ENCODE data around the gene MAEA. TPM values are rescaled to one million over a fixed set of nuclear protein-coding genes. Genes with fewer than 3 reads are reported as not detected.

The MAEA gene
- total and polyA plus RNA-seq, 2 experiments from 2014 or later, result 66.6 to 73.2 TPM

GRCh38 chr4:1315306-1315705 is 25.6 kb downstream of the MAEA start:
- H2AFZ ChIP-seq, result no peak overlapping the region
- H3K36me3 ChIP-seq (replicated peaks; ENCODE audit: insufficient read depth, low read depth), result no peaks in the 10 kb centered on the region
- WGBS (ENCODE audit: low lambda C conversion rate, missing lambda C conversion rate), result 98% methylated on average over 27 of the region's 28 CpGs
- TF ChIP-seq EZH2 (IDR thresholded peaks at IDR 0.05; ENCODE audit: borderline replicate concordance), result no peak
- no peak for TF ChIP-seq EZH2phosphoT487 (IDR thresholded peaks at IDR 0.05; ENCODE audit: low read depth, severe bottlenecking, unreplicated experiment)
- TF ChIP-seq CTCF (IDR thresholded peaks at IDR 0.05; ENCODE audit: poor library complexity), result no peak
- peaks cover 45% of the 10 kb centered on the region for H3K79me2 ChIP-seq
- no peak overlapping the region for H3K4me2 ChIP-seq
- no peaks in the 10 kb centered on the region for H3K27me3 ChIP-seq
- H3K9me2 ChIP-seq (replicated peaks; ENCODE audit: insufficient read depth), result no peaks in the 10 kb centered on the region
- DNase-seq (ENCODE audit: low spot score), result no peak
- no peaks in the 10 kb centered on the region for H3K9me3 ChIP-seq (ENCODE audit: low read depth)
- H3K27ac ChIP-seq, result no peak overlapping the region
- no peak overlapping the region for H3K4me3 ChIP-seq
- peaks cover 21% of the 10 kb centered on the region for H4K20me1 ChIP-seq (ENCODE audit: insufficient read depth, poor library complexity, severe bottlenecking)
- no peaks in the 10 kb centered on the region for H3K4me1 ChIP-seq (ENCODE audit: insufficient read depth)

GRCh38 chr4:1315836-1316536 is 26.3 kb downstream of the MAEA start:
- no peak overlapping the region for H3K4me3 ChIP-seq
- H3K9me2 ChIP-seq (replicated peaks; ENCODE audit: insufficient read depth), result no peaks in the 10 kb centered on the region
- H3K79me2 ChIP-seq, result peaks cover 38% of the 10 kb centered on the region
- H2AFZ ChIP-seq, result no peak overlapping the region
- H3K4me2 ChIP-seq, result no peak overlapping the region
- 96% methylated on average over 25 of the region's 27 CpGs for WGBS (ENCODE audit: low lambda C conversion rate, missing lambda C conversion rate)
- TF ChIP-seq CTCF (IDR thresholded peaks at IDR 0.05; ENCODE audit: poor library complexity) (no peak), EZH2 (IDR thresholded peaks at IDR 0.05; ENCODE audit: borderline replicate concordance) (no peak), EZH2phosphoT487 (IDR thresholded peaks at IDR 0.05; ENCODE audit: low read depth, severe bottlenecking, unreplicated experiment) (no peak)
- peaks cover 14% of the 10 kb centered on the region for H4K20me1 ChIP-seq (ENCODE audit: insufficient read depth, poor library complexity, severe bottlenecking)
- no peaks in the 10 kb centered on the region for H3K36me3 ChIP-seq (replicated peaks; ENCODE audit: insufficient read depth, low read depth)
- no peak for DNase-seq (ENCODE audit: low spot score)
- H3K27ac ChIP-seq, result no peak overlapping the region
- H3K27me3 ChIP-seq, result no peaks in the 10 kb centered on the region
- no peaks in the 10 kb centered on the region for H3K9me3 ChIP-seq (ENCODE audit: low read depth)
- no peaks in the 10 kb centered on the region for H3K4me1 ChIP-seq (ENCODE audit: insufficient read depth)

GRCh38 chr4:1316537-1317168 is 27.0 kb downstream of the MAEA start:
- no peaks in the 10 kb centered on the region for H3K9me3 ChIP-seq (ENCODE audit: low read depth)
- no peaks in the 10 kb centered on the region for H3K27me3 ChIP-seq
- no peak overlapping the region for H3K4me2 ChIP-seq
- H3K79me2 ChIP-seq, result peaks cover 31% of the 10 kb centered on the region
- no peaks in the 10 kb centered on the region for H3K4me1 ChIP-seq (ENCODE audit: insufficient read depth)
- no peak for TF ChIP-seq EZH2 (IDR thresholded peaks at IDR 0.05; ENCODE audit: borderline replicate concordance)
- no peak for TF ChIP-seq CTCF (IDR thresholded peaks at IDR 0.05; ENCODE audit: poor library complexity)
- TF ChIP-seq EZH2phosphoT487 (IDR thresholded peaks at IDR 0.05; ENCODE audit: low read depth, severe bottlenecking, unreplicated experiment), result no peak
- no peak overlapping the region for H3K27ac ChIP-seq
- no peaks in the 10 kb centered on the region for H3K36me3 ChIP-seq (replicated peaks; ENCODE audit: insufficient read depth, low read depth)
- WGBS (ENCODE audit: low lambda C conversion rate, missing lambda C conversion rate), result 100% methylated on average over 9 of the region's 16 CpGs
- DNase-seq (ENCODE audit: low spot score), result no peak
- peaks cover 8% of the 10 kb centered on the region for H4K20me1 ChIP-seq (ENCODE audit: insufficient read depth, poor library complexity, severe bottlenecking)
- no peaks in the 10 kb centered on the region for H3K9me2 ChIP-seq (replicated peaks; ENCODE audit: insufficient read depth)
- H2AFZ ChIP-seq, result no peak overlapping the region
- H3K4me3 ChIP-seq, result no peak overlapping the region
